Measurements from ENCODE around the gene NAV1.

Gene NAV1

DNA sequence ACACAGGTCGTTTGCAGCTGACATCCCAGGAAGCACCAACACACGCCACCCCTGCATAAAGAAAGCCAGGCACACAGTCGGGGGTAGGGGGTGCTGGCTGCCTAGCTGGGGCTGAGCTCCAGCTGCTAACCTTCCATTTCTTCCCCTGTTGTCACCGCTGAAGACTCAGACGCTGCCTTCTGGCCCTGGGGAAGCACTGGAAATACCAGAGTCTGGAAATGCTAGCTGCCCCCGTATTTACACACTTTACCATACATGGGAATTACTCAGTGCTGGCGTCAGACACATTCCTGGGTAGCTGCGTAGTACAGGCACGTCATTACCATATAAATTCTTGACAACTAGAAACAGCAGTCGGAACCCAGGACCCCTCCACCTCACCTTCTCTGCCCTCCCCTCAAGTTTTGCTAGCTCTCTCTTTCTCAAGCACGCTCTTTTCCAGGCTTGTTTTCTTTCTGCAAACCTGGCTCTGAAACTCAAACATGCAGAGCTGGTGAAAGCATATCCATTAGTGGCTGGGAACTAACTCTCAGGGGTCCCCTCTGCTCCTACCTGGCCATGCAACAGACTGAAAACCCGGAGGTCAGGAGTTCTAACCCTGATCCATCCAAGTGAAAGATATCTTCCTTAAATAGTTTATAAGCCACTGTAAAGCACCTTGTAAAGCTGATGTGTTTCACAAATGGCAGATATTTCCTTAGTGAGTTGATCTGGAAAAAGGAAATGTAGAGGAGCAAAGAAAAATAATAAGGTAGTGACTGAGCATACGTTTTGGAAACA lies 35.3 kb upstream of the NAV1 start:
- peak; percentile 78 for DNase-seq (ENCODE audit: low spot score)

GRCh38 chr1:201504179-201504631 lies 34.7 kb upstream of the NAV1 start:
- no peak for DNase-seq (ENCODE audit: low spot score)

DNA sequence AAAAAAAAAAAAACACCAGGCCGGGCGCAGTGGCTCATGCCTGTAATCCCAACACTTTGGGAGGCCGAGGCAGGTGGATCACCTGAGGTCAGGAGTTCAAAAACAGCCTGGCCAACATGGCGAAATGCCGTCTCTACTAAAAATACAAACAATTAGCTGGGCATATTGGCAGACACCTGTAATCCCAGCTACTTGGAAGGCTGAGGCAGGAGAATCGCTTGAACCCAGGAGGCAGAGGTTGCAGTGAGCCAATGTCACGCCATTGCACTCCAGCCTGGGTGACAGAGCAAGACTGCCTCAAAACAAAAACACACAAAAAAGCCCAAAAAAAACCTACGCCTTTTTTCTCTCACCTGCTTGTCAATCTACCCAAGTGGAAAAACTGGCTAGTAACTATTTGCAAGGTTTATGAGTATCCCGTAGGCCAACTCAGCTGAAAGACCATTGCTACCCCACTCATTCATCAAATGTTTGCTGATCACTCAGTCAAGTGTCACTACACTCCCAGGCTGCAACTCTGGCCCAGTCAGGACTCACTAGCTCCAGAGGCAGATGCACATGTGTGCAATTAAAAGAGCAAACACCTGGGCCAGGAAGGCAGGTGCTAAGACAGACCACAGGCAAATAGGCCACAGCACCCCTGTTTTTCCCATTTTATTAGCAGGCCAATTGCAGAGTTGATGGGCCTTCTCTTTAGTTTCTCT lies 34.0 kb upstream of the NAV1 start:
- no peak for DNase-seq (ENCODE audit: low spot score)

DNA sequence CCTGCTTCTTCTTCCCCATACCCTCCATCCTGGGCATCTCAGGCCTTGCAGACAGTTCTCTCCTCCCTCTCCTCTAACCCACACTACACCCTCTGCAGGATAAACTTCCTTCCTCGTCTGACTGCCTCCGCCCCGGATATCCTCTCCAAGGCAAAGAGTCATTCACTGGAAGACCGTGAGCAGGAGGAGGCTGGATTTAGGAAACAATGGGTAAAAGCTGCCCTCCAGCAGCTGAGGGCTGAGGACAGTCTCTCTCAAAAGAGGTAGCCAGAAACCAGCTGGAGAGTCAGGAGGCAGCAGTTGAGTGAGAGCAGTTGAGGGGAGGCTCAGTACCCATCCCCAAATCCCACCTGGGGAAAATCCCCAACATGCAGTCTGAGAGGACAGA lies 33.4 kb upstream of the NAV1 start:
- peak; percentile 65 for DNase-seq (ENCODE audit: low spot score)

- DNase-seq (ENCODE audit: low spot score) = no peak
Measured at GRCh38 chr1:201506092-201506491, 32.8 kb upstream of the NAV1 start.

- peak; percentile 97 for DNase-seq (ENCODE audit: low spot score)
Measured at GRCh38 chr1:201506557-201507359, 32.2 kb upstream of the NAV1 start, which contains the start of gene CSRP1. Gene CSRP1 (minus strand): TSS chr1:201507123. CDS start chr1:201496303, 10,820 bp downstream.

GRCh38 chr1:201507360-201507675 lies 31.6 kb upstream of the NAV1 start:
- DNase-seq (ENCODE audit: low spot score) = no peak

DNA sequence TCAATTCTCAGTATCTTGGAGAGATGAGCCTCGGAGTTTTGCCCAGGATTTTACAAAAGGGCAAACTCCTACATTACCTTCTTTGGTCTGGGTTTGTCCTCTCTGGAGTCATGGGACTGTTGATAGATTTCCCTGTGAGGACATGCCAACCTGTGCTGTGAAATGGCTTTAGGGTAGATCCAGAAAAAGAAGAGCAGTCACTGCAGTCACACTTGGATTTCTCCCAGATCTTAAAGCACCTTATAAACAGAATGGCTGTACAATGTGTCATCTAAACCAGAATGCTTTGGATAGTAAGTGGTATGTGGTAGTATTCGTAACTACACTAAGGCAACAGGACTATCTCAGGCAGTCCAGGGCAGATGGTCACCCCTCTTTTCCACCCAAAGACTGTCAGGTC lies 30.1 kb upstream of the NAV1 start:
- DNase-seq (ENCODE audit: low spot score) = peak; percentile 39

DNA sequence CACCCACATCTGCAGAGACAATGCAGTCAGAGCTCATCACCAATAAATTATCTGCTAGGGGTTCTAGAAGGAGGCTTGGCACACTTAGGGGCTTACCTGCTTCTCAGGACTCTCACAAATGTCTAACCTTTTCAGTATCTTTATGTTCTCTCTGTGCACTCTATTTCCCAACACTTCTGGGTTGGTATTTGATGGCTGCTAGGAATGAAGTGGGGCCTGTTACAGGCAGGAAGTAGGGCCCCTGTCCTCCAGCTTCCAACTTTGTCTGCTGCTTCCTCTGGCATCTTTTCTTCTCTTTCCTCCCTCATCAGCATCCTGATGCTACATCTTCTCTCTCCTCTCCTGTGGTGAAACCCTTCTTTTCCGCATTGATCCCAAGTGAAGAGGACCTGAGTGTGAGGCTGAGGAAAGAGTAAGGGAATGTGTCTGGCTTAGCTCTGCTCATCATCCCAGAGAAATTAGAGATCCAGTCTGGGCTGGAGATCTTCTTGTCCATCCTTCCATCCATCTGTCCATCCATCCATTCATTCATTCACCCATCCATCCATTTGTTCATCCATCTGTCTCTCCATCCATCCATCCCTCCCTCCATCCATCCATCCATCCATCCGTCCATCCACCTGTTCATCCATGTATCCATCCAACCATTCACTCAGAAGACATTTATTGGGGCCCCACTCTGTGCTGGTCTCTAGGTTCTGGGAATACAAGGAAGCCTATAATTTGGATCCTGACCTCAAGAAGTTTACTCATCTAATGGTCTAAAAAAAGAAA lies 29.1 kb upstream of the NAV1 start:
- DNase-seq (ENCODE audit: low spot score) = no peak

DNA sequence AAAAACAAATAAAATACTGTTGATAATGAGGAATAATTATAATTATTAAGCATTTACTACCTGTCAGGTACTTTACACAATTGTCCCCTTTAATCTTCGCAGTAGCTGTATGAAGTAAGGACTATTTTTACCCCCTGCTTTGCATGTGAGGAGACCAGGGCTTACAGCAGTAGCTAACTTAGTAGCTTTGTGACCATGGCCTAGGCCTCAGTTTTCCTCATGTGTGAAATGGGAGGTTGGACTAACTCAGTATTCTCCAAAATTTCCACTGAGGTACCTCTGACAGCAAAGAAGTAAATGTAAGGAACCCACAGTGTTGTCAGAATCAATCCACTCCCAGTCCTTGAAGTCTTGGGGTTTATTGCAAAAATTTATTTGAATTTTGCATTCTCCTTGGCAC lies 28.2 kb upstream of the NAV1 start:
- DNase-seq (ENCODE audit: low spot score) = no peak

GRCh38 chr1:201511396-201511940 lies 27.5 kb upstream of the NAV1 start:
- DNase-seq (ENCODE audit: low spot score) = no peak

GRCh38 chr1:201511941-201512539 lies 26.9 kb upstream of the NAV1 start:
- peak; percentile 53 for DNase-seq (ENCODE audit: low spot score)

DNA sequence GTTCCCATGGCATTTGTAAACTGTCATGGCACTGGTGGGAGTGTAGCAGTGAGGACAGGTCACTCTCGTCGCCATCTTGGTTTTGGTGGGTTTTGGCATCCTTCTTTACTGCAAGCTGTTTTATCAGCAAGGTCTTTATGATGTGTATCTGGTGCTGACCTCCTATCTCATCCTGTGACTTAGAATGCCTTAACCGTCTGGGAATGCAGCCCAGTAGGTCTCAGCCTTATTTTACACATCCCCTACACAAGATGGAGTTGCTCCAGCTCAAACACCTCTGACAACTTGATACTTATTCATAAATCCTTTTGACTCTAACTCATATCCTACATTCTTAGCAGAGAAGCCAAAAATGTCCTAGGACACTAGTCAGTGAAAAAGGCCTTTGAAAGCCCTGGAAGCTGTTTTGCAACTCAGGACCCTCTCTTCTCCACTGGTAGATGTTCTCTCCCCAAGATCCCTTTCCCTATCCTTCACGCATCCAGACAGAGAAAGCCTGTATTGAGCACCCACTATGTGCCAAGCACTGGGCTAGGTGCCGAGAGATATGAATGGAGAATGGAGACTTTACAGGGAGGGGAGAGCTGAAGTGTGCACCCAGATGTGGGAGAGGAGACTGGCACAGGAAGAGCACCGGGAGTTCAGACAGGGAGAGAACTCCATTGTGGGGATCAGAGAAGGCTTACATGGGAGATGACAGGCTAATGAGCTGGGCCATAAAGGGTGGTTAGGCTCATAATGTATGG lies 25.3 kb upstream of the NAV1 start:
- no peak for DNase-seq (ENCODE audit: low spot score)

- DNase-seq (ENCODE audit: low spot score) = no peak
Measured at GRCh38 chr1:201514466-201514865, 24.5 kb upstream of the NAV1 start.

- DNase-seq (ENCODE audit: low spot score) = no peak
Measured at GRCh38 chr1:201515062-201515750, 23.7 kb upstream of the NAV1 start.

DNA sequence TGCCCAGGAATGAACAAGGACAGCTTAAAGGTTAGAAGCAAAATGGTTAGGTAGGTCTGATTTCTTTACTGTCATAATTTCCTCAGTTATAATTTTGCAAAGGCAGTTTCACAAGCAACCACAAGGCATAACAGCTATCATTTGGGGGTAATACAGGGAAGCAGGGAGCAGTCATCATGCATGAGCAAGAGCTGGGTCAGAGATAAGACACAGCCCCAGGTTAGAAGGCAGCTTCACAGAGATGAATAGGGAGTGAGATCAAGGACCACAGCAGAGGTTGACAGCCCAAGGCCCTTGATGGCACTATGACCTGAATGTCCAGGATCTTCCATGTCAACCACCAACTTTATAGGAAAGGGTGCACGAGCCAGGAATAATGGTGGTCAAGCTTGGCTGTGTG lies 23.0 kb upstream of the NAV1 start:
- no peak for DNase-seq (ENCODE audit: low spot score)

- DNase-seq (ENCODE audit: low spot score) = no peak
Measured at GRCh38 chr1:201516511-201517127, 22.3 kb upstream of the NAV1 start.

GRCh38 chr1:201517631-201518030 lies 21.3 kb upstream of the NAV1 start:
- DNase-seq (ENCODE audit: low spot score) = no peak

GRCh38 chr1:201518071-201518470 lies 20.9 kb upstream of the NAV1 start:
- DNase-seq (ENCODE audit: low spot score) = no peak

Data from AG20443 (cell line).